ENCODE data around the gene TAAR9. TPM values are rescaled to one million over a fixed set of nuclear protein-coding genes. Genes with fewer than 3 reads are reported as not detected.

TAAR9 gene
- total and polyA plus RNA-seq, 2 donors from 2014 or later = not detected

DNA sequence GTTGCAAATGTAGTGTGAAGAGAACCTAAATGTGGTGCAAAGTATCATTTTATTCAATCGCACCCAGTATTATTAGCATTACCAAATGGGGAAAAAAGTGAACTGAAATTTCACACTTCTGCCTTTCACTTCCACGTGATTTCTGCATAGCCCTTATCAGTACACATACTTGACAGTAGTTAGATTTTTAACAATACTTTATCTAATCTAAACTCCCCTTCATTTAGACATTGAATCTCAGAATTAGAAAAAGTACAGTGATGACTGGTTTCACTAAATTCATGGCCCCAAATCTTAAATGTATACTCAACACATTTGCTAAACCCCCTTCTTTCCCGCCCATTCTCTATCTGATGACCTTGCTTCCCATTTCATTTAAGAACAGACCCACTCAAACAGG is 39.4 kb upstream of the TAAR9 start:
- DNase-seq (no peak), FAIRE-seq (no peak)
- Histone ChIP-seq H3K27ac (ENCODE audit: low read depth in 2 of 2, low read length in 2 of 2) (no peak overlapping the region), H3K9me3 (ENCODE audit: control insufficient read depth in 2 of 3, insufficient read depth in 1 of 3, low read length in 3 of 3) (no peaks in the 10 kb centered on the region), H3K27me3 (ENCODE audit: control insufficient read depth, insufficient read depth, low read length) (no peaks in the 10 kb centered on the region), H3K4me1 (ENCODE audit: control insufficient read depth in 2 of 3, insufficient read depth in 2 of 3, low read depth in 1 of 3, low read length in 3 of 3) (peaks cover 0 to 3% (median 0%) of the 10 kb centered on the region in 3 donors), H3K9ac (ENCODE audit: low read length in 3 of 3) (no peak overlapping the region), H3K36me3 (ENCODE audit: control insufficient read depth in 2 of 3, insufficient read depth in 3 of 3, low read length in 3 of 3) (peaks cover 4 to 11% (median 10%) of the 10 kb centered on the region in 3 donors), H3K4me3 (ENCODE audit: low read length in 3 of 3) (no peak overlapping the region)
- intact Hi-C loops (cut with DNase I) = no loop called here
- TF ChIP-seq, protein P1, sequence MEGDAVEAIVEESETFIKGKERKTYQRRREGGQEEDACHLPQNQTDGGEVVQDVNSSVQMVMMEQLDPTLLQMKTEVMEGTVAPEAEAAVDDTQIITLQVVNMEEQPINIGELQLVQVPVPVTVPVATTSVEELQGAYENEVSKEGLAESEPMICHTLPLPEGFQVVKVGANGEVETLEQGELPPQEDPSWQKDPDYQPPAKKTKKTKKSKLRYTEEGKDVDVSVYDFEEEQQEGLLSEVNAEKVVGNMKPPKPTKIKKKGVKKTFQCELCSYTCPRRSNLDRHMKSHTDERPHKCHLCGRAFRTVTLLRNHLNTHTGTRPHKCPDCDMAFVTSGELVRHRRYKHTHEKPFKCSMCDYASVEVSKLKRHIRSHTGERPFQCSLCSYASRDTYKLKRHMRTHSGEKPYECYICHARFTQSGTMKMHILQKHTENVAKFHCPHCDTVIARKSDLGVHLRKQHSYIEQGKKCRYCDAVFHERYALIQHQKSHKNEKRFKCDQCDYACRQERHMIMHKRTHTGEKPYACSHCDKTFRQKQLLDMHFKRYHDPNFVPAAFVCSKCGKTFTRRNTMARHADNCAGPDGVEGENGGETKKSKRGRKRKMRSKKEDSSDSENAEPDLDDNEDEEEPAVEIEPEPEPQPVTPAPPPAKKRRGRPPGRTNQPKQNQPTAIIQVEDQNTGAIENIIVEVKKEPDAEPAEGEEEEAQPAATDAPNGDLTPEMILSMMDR (IDR thresholded peaks at IDR 0.05; ENCODE audit: borderline replicate concordance, extremely low read depth, insufficient read depth) = no peak

- H3K4me3 ChIP-seq (ENCODE audit: low read length in 3 of 3) = no peak overlapping the region
- intact Hi-C loops (cut with DNase I) = no loop called here
- FAIRE-seq (no peak), DNase-seq (no peak)
- peaks cover 0 to 6% (median 2%) of the 10 kb centered on the region in 3 donors for H3K4me1 ChIP-seq (ENCODE audit: control insufficient read depth in 2 of 3, insufficient read depth in 2 of 3, low read depth in 1 of 3, low read length in 3 of 3)
- no peak overlapping the region for H3K27ac ChIP-seq (ENCODE audit: low read depth in 2 of 2, low read length in 2 of 2)
- H3K36me3 ChIP-seq (ENCODE audit: control insufficient read depth in 2 of 3, insufficient read depth in 3 of 3, low read length in 3 of 3) = peaks cover 4 to 10% (median 8%) of the 10 kb centered on the region in 3 donors
- no peaks in the 10 kb centered on the region for H3K27me3 ChIP-seq (ENCODE audit: control insufficient read depth, insufficient read depth, low read length)
- H3K9ac ChIP-seq (ENCODE audit: low read length in 3 of 3) = no peak overlapping the region
- TF ChIP-seq, protein P1 (IDR thresholded peaks at IDR 0.05; ENCODE audit: borderline replicate concordance, extremely low read depth, insufficient read depth) = no peak
- no peaks in the 10 kb centered on the region for H3K9me3 ChIP-seq (ENCODE audit: control insufficient read depth in 2 of 3, insufficient read depth in 1 of 3, low read length in 3 of 3)
Observed at GRCh38 chr6:132499757-132500156, 38.3 kb upstream of the TAAR9 start.

DNA sequence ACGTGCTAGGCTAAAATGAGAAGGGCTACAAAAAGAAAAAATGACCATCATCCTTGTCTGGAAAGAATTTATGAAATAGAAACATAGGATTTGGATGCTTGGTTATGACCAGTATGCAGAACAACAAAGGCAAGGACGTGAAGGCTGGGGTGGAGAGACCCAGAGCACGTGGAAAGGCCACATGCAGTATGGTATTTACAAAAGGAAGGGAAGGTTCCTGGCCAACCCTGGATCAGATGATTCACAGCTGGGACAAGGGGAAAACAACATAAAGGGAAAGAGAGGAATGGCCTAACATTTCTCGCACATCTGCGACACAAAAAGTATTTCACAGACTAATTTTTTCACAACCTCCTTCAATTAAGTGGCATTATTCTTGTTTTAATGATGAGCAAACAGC is 33.3 kb upstream of the TAAR9 start:
- Histone ChIP-seq H3K27ac (ENCODE audit: low read depth in 2 of 2, low read length in 2 of 2) (no peak overlapping the region), H3K9me3 (ENCODE audit: control insufficient read depth in 2 of 3, insufficient read depth in 1 of 3, low read length in 3 of 3) (no peaks in the 10 kb centered on the region), H3K4me1 (ENCODE audit: control insufficient read depth in 2 of 3, insufficient read depth in 2 of 3, low read depth in 1 of 3, low read length in 3 of 3) (peaks cover 0 to 19% (median 15%) of the 10 kb centered on the region in 3 donors), H3K4me3 (ENCODE audit: low read length in 3 of 3) (no peak overlapping the region), H3K9ac (ENCODE audit: low read length in 3 of 3) (no peak overlapping the region), H3K36me3 (ENCODE audit: control insufficient read depth in 2 of 3, insufficient read depth in 3 of 3, low read length in 3 of 3) (peaks cover 4 to 10% (median 8%) of the 10 kb centered on the region in 3 donors), H3K27me3 (ENCODE audit: control insufficient read depth, insufficient read depth, low read length) (no peaks in the 10 kb centered on the region)
- TF ChIP-seq, protein P1 (IDR thresholded peaks at IDR 0.05; ENCODE audit: borderline replicate concordance, extremely low read depth, insufficient read depth) = no peak
- intact Hi-C loops (cut with DNase I) = no loop called here
- no peak for FAIRE-seq
- no peak for DNase-seq

DNA sequence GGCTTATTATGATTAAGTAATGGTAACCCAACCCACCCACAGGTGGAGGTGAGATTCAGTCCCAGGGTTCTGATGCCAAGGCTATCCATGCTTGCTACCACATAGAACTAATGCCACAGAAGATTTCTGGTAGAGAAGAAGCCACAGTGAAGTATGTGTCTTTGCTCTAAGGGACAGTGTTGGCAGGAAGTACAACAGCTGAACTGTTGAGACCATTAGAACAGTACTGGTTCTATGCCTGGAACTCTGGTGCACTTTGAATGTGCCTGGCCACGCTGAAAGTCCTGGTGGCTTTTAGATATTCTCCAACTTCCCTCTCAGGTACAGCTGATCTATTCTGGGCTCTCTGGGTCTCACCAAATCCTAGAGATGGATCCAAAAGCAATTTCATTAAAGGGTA is 32.9 kb upstream of the TAAR9 start:
- Histone ChIP-seq H3K9ac (ENCODE audit: low read length in 3 of 3) (no peak overlapping the region), H3K9me3 (ENCODE audit: control insufficient read depth in 2 of 3, insufficient read depth in 1 of 3, low read length in 3 of 3) (no peaks in the 10 kb centered on the region), H3K4me1 (ENCODE audit: control insufficient read depth in 2 of 3, insufficient read depth in 2 of 3, low read depth in 1 of 3, low read length in 3 of 3) (peaks cover 0 to 19% (median 13%) of the 10 kb centered on the region in 3 donors), H3K4me3 (ENCODE audit: low read length in 3 of 3) (no peak overlapping the region), H3K36me3 (ENCODE audit: control insufficient read depth in 2 of 3, insufficient read depth in 3 of 3, low read length in 3 of 3) (peaks cover 4 to 10% (median 8%) of the 10 kb centered on the region in 3 donors), H3K27ac (ENCODE audit: low read depth in 2 of 2, low read length in 2 of 2) (no peak overlapping the region), H3K27me3 (ENCODE audit: control insufficient read depth, insufficient read depth, low read length) (no peaks in the 10 kb centered on the region)
- intact Hi-C loops (cut with DNase I) = no loop called here
- TF ChIP-seq, protein P1 (IDR thresholded peaks at IDR 0.05; ENCODE audit: borderline replicate concordance, extremely low read depth, insufficient read depth) = no peak
- FAIRE-seq (no peak), DNase-seq (no peak)

All from kidney (tissue), 14 donors.